ENCODE results near the gene SLC43A3.
"Not testable (repeated sequence)": the region's sequence is repeated elsewhere in the genome, so short reads cannot be mapped to it uniquely, and the experiment has no call there.

The SLC43A3 gene

DNA sequence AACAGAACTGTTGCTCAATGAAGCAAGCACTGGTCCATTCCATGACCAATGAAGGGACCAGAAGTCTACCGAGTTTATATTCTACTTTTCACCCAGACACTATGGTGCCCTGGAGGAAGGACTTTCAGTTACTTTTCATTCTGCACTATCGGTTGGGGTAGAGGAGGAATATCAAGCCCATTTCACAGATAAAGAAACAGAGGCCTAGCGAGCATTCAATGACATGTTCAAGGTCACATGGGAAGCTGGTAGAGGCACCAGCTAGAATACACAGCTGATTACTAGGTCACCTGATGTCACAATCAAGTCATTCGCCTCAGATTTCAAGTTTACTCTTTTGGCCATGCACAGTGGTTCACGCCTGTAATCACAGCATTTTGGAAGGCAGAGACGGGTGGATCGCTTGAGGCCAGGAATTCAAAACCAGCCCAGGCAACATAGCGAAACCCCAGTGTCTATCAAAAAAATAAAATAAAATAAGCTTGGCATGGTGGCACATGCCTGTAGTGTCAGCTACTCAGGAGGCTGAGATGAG, 18.9 kb downstream of the SLC43A3 start:
- in situ Hi-C loops (cut with HindIII; ENCODE audit: low sequenced_read_pairs), result no loop called here

- in situ Hi-C loops (cut with HindIII; ENCODE audit: low sequenced_read_pairs), result no loop called here
Observed at GRCh38 chr11:57407010-57407920, 19.7 kb downstream of the SLC43A3 start.

- in situ Hi-C loops (cut with HindIII; ENCODE audit: low sequenced_read_pairs), result no loop called here
Observed at GRCh38 chr11:57406337-57406904, 20.5 kb downstream of the SLC43A3 start.

DNA sequence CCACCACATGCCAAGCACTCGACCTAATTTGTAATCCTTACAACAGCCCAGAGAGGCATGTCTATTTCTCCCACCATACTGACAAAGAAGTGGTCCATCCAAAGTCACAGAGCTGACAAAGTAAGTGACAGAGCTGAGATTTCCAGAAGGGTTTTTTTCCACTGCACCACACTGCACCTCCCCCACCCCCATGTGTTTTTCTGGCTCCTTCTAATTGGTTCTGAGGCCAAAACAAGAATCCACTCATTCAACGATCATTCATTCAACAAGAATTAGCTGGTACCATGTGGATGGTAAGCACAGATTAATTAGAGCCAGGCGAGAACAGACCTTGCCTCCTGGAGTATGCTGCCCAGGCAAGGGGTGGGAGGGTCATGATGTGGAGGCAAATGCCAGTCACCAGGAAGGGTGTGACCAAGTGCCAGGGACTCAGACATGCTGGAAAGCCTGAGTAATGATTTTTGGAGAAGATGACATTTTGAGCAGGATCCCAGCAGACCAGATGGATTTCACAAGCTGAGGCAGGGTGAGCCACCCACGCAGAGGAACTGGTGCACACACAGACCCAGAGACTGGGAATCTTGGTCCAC, 21.6 kb downstream of the SLC43A3 start:
- in situ Hi-C loops (cut with HindIII; ENCODE audit: low sequenced_read_pairs), result no loop called here

DNA sequence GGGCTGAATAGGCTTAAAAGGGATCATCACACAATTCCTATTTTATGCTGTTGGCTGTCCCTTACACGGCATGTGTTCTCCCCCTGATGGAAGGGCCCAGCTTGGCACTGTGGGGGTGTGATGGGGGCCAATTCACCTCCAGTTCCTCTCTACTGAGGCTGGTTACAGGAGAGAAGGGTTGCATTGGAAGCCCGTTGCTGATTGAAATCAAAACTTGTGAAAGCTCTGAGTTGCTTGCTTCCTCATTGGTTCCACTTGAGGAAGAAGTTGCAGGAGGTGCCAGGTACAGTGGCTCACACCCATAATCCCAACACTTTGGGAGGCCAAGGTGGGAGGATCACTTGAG, 23.1 kb downstream of the SLC43A3 start:
- in situ Hi-C loops (cut with HindIII; ENCODE audit: low sequenced_read_pairs), result no loop called here

GRCh38 chr11:57403003-57403801, 23.7 kb downstream of the SLC43A3 start:
- in situ Hi-C loops (cut with HindIII; ENCODE audit: low sequenced_read_pairs), result not testable (repeated sequence)

- in situ Hi-C loops (cut with HindIII; ENCODE audit: low sequenced_read_pairs), result no loop called here
Observed at GRCh38 chr11:57402188-57403002, 24.5 kb downstream of the SLC43A3 start.

DNA sequence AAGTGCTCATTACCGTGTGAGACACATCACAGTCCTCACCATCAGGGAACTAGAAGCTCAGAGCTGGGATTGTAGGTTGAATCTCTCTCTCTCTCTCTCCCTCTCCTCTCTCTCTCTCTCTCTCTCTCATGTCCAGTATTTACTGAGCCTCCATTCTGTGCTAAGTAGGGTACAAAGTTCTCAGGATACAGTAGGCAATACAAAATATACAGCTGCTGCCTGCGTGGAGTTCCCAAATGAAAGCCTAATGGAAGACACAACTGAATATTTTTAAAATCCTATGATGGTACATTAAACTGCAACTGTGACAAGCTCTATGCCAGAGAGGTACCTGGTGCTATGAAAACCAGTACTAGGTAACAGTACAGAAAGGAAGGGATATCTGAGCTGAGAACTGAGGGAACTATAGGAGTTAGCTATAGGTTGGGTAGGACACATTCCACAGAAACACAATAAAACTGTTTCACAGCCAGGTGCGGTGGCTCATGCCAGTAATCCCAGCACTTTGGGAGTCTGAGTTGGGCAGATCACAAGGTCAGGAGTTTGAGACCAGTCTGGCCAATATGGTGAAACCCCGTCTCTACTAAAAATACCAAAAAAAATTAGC, 26.8 kb downstream of the SLC43A3 start:
- in situ Hi-C loops (cut with HindIII; ENCODE audit: low sequenced_read_pairs), result no loop called here

DNA sequence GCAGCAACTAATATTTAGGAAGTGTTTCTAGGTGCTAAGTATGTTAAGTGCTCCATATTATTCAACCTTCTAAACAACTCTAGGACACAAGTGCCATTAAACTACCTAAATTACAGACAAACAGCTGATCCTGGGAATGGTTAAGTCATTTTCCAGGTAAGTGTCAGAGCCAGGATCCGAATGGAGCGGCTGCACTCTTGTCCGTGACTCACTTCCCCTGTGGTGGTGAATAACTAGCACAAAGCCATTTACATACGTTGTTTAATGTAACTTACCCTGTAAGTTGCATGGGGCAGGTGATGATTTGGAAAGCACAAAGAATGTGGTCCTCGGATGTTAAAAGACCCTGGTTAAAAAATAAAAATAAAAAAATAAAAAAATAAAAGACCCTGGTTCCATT, 27.7 kb downstream of the SLC43A3 start:
- in situ Hi-C loops (cut with HindIII; ENCODE audit: low sequenced_read_pairs), result no loop called here

- in situ Hi-C loops (cut with HindIII; ENCODE audit: low sequenced_read_pairs), result no loop called here
Observed at GRCh38 chr11:57397394-57397990, 29.4 kb downstream of the SLC43A3 start.

DNA sequence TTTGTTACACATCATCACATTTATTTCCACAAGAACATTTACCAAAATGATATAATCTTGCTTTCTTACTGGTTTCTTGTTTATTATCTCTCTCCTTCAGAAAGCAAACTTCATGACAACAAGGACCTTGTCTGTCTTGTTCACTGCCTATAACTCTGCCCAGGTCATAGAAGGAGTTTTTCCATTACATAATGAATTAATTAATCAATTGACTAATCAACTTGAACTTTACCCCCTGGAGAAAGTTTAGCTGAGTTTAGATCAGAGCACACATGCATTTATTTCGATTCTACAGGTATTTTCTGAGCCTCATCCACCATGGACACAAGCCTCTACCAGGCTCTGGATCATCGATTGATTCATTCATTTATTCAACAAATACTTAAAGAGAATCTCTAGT, 30.2 kb downstream of the SLC43A3 start:
- in situ Hi-C loops (cut with HindIII; ENCODE audit: low sequenced_read_pairs), result no loop called here

GRCh38 chr11:57395905-57396623, 30.9 kb downstream of the SLC43A3 start:
- in situ Hi-C loops (cut with HindIII; ENCODE audit: low sequenced_read_pairs), result no loop called here

DNA sequence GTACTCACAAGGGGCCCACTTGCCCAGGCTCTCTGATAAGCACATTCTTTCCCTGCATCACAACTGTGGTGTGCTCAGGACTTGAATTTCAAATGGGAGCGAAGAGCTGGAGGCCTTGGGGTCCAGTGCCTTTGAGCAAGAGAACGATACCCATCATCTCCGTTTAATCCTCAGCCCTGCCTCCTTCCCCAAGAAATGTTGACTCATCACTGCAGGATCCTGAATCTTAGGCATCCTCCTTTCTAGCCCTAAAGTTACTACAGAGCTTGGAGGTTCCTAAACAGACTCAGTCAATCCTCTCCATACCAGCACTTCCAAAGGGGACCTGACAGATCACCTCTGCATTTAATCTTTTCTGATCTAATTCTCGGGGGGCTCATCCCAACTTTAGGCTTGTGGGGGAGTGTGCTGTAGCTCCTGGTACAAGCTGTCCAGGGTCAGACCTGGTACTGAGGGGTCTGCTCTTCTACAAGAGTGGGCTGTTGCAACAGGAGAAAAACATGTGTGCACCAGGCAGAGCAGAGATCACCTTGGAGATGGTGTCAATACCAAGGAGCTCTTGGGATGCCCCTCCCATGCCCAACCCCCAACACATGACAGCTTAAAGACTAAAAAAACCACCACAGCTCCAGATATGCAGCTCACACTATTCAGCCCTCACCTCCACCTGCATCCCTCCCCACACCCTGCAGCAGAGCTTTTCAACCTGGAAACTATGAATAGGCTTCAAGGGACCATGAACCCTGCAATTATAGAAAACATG, 32.5 kb downstream of the SLC43A3 start:
- in situ Hi-C loops (cut with HindIII; ENCODE audit: low sequenced_read_pairs), result no loop called here

GRCh38 chr11:57392763-57393105, 34.2 kb downstream of the SLC43A3 start:
- in situ Hi-C loops (cut with HindIII; ENCODE audit: low sequenced_read_pairs), result no loop called here

GRCh38 chr11:57392066-57392762, 34.7 kb downstream of the SLC43A3 start:
- in situ Hi-C loops (cut with HindIII; ENCODE audit: low sequenced_read_pairs), result no loop called here

DNA sequence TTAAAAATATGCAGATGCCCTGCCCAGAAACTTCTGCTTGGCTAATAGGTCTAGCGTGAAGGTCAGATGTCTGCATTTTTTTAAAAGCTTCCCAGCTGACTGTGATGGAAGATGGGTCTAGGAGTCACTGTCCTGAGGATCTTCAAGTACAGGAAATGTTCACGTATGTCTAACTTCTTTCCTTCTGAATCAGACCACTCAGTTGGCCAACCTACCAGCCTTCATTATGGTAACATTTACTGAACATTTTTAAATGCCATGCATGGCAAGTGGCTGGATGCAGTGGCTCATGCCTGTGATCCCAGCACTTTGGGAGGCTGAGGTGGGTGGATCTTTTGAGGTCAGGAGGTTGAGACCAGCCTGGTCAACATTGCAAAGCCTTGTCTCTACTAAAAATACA, 35.4 kb downstream of the SLC43A3 start:
- in situ Hi-C loops (cut with HindIII; ENCODE audit: low sequenced_read_pairs), result no loop called here

GRCh38 chr11:57391111-57391510, 35.8 kb downstream of the SLC43A3 start:
- in situ Hi-C loops (cut with HindIII; ENCODE audit: low sequenced_read_pairs), result no loop called here

DNA sequence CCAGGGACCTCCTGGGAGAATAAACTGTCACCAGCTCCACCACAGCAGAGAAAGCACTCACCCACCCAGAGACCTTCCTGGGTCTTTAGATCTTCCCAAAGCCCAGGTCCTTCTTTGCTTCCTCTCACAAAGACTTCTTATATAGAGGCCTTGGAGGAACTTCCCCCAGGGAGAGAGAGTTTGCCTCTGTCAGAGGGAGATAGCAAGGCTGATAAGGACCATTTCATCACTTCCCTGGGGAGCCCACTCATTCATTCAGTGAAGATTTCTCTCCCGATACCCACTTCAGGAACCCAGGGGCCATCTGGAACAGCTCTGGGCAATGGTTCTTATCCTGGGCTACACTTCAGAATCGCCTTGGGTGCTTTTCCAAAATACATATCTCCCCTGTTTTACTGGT, 36.4 kb downstream of the SLC43A3 start, which contains the start of gene PRG2:
Gene PRG2, minus strand, starts transcription at position 116 of the 400 bp plus-strand sequence. CDS start 706 bp downstream, outside the sequence.
- in situ Hi-C loops (cut with HindIII; ENCODE audit: low sequenced_read_pairs), result no loop called here
